ENCODE measurements around the gene RAD51B. TPM values are rescaled to one million over a fixed set of nuclear protein-coding genes. Genes with fewer than 3 reads are reported as not detected.

Gene RAD51B
- total and polyA plus RNA-seq, 3 donors from 2014 or later = 5.5 to 22.5 (median 19.1) TPM

GRCh38 chr14:68639000-68639757, 819.6 kb downstream of the RAD51B start:
- 45 to 51% methylated on average over 6 of the region's 6 CpGs for WGBS, 2 donors
- DNase-seq = no peak

GRCh38 chr14:68639758-68640574, 820.4 kb downstream of the RAD51B start:
- TF ChIP-seq CTCF (IDR thresholded peaks at IDR 0.05) = no peak
- TF ChIP-seq POLR2A (IDR thresholded peaks at IDR 0.05) = no peak
- Histone ChIP-seq H3K27me3 (no peaks in the 10 kb centered on the region), H3K4me1 (peaks cover 22% of the 10 kb centered on the region), H3K4me3 (no peak overlapping the region), H3K36me3 (ENCODE audit: low read depth, missing control alignments) (no peaks in the 10 kb centered on the region), H3K27ac (peak overlapping the region; percentile 22 to 83), H3K9me3 (no peaks in the 10 kb centered on the region)
- WGBS, 2 donors = 81 to 82% methylated on average over 10 of the region's 10 CpGs
- intact Hi-C loops (cut with DNase I; ENCODE audit: low total_unique reads) = no loop called here
- DNase-seq = no peak

More at GRCh38 chr14:68639000-68639757, 819.6 kb downstream of the RAD51B start:
- H3K27me3 ChIP-seq = no peaks in the 10 kb centered on the region
- no peak overlapping the region for H3K4me3 ChIP-seq
- H3K4me1 ChIP-seq = peaks cover 22% of the 10 kb centered on the region
- H3K36me3 ChIP-seq (ENCODE audit: low read depth, missing control alignments) = no peaks in the 10 kb centered on the region
- no peak for TF ChIP-seq POLR2A (IDR thresholded peaks at IDR 0.05)
- TF ChIP-seq CTCF (IDR thresholded peaks at IDR 0.05) = no peak
- intact Hi-C loops (cut with DNase I; ENCODE audit: low total_unique reads) = no loop called here
- H3K27ac ChIP-seq = peak overlapping the region; percentile 22 to 83
- H3K9me3 ChIP-seq = no peaks in the 10 kb centered on the region

GRCh38 chr14:68643673-68644072, 824.1 kb downstream of the RAD51B start:
- Histone ChIP-seq H3K4me1 (peaks cover 17% of the 10 kb centered on the region), H3K4me3 (no peak overlapping the region), H3K9me3 (no peaks in the 10 kb centered on the region), H3K36me3 (ENCODE audit: low read depth, missing control alignments) (no peaks in the 10 kb centered on the region), H3K27ac (no peak overlapping the region), H3K27me3 (no peaks in the 10 kb centered on the region)
- no peak for DNase-seq
- no peak for TF ChIP-seq POLR2A (IDR thresholded peaks at IDR 0.05)
- TF ChIP-seq CTCF (IDR thresholded peaks at IDR 0.05) = no peak
- intact Hi-C loops (cut with DNase I; ENCODE audit: low total_unique reads) = no loop called here
- 97 to 98% methylated on average over 2 of the region's 2 CpGs for WGBS, 2 donors

DNA sequence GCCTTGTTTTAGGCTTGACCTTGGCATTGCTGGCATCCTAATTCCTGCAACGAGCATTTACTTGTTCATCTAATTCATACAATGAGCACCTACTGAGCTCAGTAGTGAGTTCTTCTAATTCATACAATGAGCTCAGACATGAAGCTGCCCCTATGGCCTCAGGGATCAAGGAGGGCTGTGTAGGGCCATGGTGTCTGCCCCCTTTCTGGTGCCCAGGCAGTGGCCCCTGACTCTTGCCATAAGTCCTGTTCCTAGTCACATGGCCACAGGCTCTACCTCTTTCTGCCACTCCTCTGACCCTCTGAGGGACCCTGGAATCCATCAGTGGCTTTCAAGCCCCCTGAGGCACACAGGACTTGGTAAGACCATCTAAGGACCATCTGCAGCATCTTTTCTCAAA, 824.5 kb downstream of the RAD51B start:
- no peaks in the 10 kb centered on the region for H3K36me3 ChIP-seq (ENCODE audit: low read depth, missing control alignments)
- no peak overlapping the region for H3K27ac ChIP-seq
- H3K9me3 ChIP-seq = no peaks in the 10 kb centered on the region
- 42 to 63% methylated on average over 1 of the region's 1 CpG for WGBS, 2 donors
- intact Hi-C loops (cut with DNase I; ENCODE audit: low total_unique reads) = no loop called here
- H3K4me1 ChIP-seq = peaks cover 13% of the 10 kb centered on the region
- H3K4me3 ChIP-seq = no peak overlapping the region
- no peak for TF ChIP-seq POLR2A (IDR thresholded peaks at IDR 0.05)
- TF ChIP-seq CTCF (IDR thresholded peaks at IDR 0.05) = no peak
- H3K27me3 ChIP-seq = no peaks in the 10 kb centered on the region
- DNase-seq = no peak
